GM21576 (cell line): ENCODE results near the gene RALGPS1.

ENCODE experiments used
- ATAC-seq: cut with Tn5 transposase; IDR thresholded peaks from one replicate; pipeline ENCODE4 v1.9.1; 2021; ENCODE audit warnings: mild to moderate bottlenecking, moderate library complexity; ENCODE audit not compliant: unreplicated experiment

The RALGPS1 gene

DNA sequence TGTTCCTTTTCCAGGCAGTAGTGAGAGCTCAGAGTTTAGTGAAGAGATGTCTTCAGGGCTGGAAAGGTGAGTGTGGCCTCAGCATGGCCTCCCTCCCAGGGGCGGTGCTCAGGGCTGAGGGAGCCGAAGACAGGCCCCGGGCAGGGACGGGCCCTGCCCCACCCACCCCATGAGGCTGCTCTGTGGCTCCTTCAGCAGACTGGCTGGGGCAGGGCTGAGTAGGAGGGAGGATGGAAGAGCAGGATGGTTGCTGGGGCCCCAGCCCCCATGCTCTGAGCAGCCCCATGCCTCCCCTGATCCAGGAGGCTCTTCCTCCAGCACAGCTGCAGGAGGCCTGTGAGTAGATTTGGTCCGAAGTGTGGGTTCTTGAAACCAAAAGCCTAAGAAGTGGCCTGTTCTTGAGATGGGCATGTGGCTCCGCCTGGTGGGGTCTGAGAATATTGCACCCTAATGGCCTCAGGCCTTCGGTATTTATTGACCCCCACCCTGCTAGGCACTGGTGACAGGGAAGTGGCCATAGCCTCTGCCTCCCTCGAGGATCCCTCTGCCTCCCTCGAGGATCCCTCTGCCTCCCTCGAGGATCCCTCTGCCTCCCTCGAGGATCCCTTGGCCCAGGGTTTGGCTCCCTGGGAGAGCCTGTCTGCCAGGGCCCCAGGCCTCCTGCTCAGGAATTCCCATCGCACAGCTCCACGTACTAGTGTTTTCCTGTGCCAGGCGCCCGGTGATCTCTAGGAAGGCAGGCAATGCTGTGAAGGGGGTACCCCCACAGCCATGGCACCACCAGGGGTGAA, 284.6 kb downstream of the RALGPS1 start:
- ATAC-seq, result no peak

DNA sequence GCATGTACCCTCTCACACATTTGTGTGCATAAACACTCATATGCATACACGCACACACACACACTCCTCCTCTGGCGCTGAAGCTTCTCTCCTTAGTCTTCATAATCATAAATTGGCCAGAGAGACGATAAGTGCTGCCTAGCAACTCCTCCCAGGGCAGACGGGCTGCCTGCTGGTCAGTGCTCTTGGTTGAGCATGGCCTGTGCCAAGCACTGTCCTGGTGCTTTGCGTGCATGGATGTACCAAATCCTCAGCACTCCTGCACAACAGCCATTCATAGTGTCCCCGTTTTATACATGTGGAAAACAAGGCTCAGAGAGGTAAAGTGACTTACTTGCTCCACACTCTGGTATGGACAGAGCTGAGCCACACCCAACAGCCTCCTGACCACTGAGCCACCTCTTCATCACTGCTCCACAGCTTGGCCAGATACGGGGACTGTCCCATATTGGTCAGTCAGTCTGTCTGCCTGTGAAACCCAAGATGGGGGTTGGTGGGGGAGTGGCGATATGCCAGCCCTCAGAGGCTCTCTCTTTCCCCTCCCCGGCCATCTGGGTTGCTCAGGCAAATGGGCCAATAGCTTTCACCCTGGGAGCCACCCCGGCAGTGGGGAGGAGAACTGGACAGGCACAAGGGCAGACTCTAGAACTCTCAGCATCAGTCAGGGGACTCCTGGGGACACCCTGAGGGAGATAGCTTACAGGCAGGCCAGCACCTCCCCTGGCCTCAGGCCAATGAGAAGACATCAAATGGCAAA, 285.7 kb downstream of the RALGPS1 start:
- no peak for ATAC-seq

DNA sequence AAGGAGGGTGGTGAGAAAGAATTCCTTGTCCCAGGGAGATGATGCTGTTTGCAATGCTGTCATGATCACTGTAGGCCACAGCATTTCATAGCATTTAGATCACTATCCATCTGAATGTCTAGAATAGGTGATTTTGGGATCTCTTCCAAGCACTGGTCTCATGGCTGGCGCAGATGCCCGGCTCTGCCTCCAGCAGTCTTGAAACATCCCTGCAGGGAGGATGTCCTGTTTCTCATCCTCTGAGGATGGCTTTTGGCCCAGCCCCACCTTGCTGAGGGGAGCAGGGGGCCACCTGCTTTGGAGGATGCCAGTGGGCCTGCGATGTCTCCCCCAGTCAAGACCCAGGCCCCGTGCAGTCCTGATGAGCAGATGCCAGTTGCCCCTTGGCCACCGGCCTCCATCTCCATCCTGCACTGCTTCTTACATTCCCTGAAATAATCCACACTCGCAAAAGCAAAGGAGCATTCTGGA, 286.5 kb downstream of the RALGPS1 start:
- no peak for ATAC-seq

DNA sequence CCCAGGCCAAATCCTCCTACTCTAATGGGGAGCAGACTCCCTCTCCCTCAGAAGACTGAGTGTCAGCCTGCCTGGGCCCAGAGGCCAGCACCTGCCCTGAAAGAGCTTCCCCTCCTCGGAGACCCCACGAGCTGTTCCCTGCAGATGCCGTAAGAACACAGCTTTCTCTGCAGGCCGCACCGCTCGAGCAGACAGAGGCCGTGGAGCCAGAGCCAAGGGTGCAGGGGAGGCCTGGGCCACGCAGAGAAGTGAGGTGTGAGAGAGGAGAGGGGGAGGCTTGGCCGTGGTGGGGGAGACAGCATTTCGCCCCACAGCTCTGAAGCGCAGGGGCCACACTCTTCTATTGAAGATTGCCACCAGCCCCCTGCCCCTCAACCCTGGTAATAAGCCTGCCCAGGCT, 287.1 kb downstream of the RALGPS1 start:
- no peak for ATAC-seq

DNA sequence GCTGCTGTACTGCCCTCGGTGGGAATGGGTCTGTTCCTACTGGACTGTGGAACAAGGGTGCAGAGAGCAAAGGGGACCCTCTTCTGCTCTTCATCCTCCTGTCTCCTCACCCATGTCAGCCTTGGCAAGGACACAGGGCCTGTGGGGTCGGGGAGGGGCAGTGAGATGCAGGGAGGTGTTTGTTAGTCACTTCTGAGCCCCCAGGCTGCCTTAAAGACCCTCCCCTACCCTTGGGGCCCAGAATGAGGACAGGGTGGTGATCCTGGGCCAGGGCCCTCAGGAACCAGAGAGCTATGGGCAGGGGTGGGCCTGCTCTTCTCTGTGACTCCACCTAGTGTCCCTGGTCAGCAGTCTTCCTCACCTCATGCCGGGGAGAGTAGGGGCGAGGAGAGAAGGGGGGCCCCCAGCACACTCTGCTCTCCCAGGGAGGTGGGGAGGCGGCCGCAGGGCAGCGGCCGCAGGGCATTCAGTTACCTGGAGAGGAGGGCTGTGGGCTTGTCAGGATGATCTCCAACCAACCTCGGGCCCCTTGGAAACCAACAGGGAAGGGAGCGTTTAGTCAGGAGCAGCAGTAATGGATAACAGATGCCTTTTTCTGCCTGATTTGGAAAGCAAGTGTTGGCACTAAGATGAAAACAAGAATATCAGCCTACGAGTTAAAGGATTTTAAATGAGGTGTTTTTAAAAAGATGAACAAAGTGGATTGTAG, 288.0 kb downstream of the RALGPS1 start:
- ATAC-seq, result no peak

DNA sequence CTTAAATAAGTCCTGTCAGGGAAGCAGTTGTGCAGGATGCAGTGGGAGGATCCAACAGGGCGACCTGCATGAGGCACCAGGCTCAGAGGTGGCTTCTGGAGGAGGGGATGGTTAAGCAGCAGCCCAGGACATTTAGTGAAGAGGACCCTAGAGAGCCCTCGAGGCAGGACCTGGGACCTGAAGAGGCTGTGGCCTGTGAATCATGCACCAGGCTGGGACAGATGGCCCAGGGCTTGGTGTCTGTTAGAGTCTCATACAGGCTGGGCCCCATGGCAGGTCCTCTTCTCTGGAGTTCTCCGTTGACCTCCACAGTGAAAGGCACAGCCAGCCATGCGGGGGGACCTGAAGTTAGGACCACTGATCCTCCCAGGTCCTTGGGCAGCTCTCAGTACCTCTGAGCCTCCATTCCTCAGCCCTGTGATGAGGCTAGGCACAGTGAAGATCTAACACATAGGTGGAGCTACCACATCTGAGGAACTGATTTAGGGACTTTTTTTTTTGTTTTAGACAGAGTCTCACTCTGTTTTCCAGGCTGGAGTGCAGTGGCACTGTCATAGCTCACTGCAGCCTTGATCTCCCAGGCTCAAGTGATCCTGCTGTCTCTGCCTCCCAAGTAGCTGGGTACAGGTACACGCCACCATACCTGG, 289.2 kb downstream of the RALGPS1 start:
- no peak for ATAC-seq

DNA sequence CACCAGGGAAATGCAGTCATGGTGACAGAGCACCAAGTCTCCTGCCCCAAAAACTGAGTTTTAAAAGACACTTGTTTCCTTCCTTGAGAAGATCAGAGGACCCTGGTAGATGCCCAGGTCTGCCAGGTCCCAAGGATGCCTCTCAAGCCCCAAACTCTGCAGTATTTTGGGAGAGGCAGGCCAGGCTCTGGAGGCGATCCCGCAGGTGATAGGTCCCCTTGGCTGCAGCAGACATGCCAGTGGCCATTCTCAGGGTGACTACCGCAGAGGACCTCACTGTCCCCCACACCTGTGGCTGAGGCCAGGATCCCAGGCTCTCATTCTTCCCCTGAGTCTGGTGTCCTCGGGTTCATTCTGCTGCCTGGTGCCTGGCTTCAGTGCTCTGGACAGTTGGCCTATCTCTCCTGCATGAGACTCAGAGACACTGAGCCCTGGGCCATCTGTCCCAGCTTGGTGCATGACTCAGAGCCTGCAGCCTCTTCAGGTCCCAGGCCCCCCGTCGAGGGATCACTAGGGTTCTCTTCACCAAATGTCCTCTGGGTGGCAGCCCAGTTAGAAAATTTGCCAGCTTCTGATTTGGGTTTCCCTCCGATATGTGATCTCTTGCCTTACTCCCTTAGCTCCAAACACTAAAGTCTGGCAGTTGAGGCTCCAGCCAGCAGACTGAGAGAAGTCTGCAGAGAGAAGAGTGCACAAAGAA, 290.3 kb downstream of the RALGPS1 start:
- no peak for ATAC-seq

DNA sequence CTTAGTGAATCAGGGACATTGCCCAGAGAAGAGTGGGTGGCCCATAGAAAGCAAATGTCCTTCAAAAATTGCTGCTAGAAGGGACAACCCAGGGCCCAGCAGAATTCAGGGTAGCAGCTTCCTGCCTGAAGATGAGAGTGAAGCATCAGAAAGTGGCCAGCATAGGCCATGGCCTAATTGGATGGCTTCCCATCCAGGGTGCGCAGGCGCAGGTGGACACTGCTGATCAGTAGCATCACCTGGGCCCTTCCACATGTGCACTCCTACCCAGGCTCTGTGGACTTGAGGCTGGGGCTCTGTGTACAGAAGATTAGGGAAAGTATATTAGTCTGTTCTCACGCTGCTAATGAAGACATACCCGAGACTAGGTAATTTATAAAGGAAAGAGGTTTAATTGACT, 291.4 kb downstream of the RALGPS1 start:
- ATAC-seq, result no peak

DNA sequence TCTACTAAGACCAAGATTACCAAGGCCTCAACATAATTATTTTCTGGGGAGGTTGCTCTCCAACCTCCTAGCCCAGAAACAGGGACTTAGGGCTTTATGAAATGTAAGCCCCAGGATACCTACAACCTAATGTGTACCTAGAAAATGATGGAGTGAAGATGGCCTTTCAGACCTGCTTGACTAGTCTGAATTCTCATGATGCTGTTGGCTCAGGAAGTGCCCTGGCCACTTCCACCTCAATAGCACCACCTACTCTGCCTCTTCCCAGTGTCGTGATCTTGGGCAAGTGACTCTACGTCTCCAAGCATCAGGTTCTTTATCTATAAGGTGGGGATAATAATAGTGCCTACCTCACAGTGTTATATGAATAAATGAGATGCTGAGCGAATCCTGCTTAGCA, 292.1 kb downstream of the RALGPS1 start:
- no peak for ATAC-seq

DNA sequence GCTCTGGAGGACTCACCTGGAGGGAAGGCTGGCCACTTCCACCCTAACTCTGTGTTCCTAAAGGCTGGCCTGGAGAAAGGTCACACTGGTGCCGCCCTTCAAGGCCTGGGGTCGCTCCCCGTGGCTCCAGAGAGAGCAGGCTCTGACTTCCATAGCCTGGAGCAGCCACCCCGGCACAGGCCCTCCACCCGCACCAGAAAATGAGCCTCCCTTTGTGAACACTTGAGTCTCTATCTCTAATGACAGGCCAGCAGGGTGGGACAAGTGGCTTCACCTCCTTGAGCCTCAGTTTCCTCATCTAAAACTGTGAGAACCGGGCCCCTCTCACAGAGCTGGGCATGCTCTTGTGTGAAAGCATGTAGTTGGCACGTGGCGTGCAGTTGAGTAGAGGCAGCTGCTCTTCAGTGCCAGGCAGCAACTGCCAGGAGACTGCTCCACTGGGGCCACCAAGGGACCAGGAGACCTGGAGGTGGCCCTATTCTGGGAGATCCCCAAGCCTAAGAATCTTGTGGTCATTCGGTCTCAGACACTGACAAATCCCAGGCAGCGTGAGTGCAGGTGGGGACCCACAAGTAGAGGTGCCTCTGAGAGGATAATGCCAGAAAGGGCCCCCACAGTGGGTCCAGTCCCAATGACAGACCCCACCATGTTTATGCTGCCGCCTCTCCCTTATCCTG, 293.3 kb downstream of the RALGPS1 start:
- ATAC-seq, result no peak

DNA sequence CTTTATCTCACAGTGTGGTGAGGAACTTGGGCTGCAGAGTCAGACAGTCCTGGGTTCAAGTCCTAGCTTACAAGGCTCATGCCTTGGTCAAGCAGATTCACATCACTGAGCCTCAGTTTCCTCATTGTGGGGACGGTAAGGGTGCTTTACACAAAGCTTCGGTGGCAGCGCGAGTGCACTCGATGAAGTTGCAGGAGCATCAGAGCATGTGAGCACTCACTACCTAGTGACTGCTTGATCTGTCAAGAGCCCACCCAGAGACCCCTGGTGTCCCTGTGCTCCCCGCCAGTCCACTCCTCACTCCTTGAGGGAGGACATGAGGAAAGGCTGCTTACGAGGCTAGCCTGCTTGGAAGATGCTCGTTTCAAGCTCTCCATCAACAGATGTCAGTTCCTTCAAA, 293.8 kb downstream of the RALGPS1 start:
- no peak for ATAC-seq

DNA sequence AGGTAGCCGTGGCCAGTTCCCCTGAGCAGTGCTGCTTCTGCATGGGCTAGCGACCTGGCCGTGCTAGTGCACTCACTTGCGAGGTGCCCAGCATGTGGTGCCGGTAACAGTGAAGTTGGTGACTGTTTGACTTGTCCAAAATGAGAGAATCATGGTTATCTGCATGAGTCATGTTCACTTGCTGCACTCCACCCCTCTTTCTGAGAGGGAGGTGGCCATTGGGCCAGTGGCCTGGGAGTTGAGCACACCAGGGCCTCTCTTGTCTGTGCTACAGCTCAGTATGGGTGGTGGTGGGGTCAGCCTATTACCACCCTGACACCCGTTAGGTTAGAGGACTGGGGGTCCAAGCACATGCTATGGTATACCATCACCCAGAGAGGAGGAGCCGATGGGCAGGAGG, 294.6 kb downstream of the RALGPS1 start:
- ATAC-seq, result no peak

DNA sequence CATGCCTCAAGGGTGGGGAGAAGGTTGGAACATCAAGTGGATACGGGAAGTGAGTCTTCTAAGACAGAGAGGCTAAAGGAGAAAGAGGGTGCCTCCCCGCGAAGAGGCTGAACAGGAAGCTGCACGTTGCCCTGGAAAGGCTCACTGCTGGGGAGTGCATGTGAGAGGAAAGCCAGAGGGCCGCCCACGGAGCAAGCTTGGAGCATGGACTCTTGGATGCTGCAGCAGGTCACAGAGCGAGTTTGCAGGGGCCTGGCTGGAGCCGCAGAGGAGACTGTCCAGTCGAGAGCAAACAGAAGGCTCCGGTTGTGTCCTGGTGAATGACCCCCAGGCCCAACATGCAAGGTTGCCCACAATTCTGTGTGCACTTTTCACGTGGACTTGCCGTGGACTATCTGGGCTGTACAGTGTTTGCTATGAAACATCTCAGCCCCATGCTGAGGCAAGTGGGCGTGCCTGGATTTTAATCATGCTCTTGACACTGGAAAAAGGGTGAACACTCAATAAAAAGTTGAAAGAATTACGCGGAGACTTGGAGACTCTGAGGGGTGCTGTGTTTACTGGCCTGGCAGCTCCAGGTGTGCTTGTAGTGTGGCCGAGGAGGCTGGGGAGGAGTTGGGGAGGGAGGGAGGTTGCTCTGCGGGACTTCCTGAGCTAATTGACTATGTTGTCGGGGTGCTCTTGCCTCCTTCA, 295.5 kb downstream of the RALGPS1 start:
- no peak for ATAC-seq

DNA sequence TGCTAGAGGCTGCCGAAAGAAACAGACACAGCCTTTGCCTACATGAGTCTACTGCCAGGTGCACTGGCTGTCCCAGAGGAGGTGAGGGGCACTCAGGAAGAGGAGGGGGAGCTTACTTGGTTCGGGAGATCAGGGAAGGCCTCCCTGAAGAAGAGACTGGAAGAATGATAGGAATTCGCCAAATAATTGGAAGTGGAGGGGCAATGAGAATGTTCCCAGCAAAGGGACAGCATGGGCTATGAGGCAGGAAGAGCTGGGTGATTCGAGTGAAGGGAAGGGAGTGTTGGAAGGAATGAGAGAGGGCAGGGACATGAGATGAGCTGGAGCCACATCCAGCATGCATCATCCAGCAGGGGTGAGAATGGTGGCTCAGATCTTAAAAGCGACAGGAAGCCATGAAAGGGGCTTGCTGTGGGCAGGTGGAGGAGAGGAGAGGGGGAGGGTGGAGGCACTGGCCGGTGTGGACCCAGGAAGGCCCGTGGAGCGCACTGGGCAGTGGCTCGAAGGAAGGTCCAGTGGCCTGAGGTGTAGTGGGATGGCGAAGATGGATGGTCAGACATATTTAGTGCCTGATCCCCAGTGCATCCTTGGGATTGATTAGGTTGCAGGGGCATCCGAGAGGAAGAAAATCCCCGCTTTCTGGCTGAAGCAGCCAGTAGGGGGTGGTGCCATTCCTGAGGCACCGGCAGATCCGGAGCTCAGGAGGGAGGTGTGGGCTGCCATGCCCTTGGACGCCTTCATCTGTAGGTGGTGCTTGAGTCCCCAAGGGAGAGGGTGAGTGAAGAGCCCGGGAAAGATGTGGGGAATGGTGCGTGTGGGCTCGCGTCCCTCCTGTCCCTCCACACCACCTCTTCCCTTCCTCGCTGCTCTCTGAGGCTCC, 296.5 kb downstream of the RALGPS1 start:
- ATAC-seq, result no peak

DNA sequence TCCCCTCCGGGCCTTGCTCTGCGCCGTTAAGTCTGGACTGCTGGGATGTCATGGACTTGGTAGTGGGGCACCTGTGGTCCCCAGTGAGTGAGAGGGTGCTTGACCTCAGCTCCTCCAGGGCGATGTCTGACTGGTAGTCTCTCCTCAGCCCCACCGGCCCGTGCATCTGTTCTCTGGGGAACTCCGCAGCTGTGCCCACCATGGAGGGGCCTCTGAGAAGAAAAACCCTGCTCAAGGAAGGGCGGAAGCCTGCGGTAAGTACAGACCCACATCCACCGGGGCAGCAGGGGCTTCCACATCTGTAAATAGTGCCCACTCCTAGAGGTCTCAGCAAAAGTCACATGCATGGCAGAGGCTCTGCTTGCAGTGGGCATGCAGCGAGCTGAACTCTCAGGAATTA, 297.4 kb downstream of the RALGPS1 start:
- ATAC-seq, result no peak

DNA sequence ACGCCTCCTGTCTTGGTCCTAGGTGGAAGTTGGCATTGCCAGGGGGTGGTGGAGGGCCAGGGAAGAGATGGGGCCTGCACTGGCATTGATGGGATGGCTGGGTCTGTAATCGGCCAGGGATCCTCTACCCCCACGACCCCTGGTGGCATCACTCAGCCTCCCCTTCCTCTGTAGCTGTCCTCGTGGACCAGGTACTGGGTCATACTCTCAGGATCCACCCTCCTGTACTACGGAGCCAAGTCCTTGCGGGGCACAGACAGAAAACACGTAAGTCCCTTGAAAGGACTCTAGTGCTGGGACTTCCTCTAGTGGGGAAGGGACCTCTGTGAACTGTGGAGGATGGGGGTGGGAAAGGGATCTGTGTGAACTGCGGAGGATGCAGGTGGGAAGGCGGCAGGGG, 297.9 kb downstream of the RALGPS1 start:
- no peak for ATAC-seq

DNA sequence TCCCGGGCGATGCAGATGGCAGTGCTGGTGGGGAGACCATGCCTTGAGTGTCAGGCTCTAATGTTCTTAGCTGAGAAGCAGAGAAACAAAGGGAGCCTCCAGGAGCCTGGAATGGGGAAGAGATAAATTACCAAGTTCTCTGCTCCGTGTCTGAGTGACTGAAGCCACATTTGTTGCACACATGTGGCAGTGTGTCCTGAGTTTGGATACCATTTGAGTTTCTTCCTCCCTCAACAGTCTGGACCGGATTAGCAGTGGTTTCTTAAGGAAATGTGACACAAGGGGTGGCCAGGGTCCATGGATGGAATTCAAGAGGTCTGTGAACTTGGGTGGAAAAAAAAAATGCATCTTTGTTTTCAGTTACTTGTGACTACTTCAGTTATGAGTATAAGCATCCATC, 299.3 kb downstream of the RALGPS1 start:
- no peak for ATAC-seq
